DND-41 (cell line): ENCODE results near the gene SULF2.
A peak's percentile ranks its signal among the peaks of the same experiment; 100 is the strongest.

Experiments used
- ATAC-seq: fragments of 200-7000 bp; cut with Tn5 transposase; 3 replicates; pipeline ENCODE4 v1.9.1; 2021; ENCODE audit warnings: low read depth; ENCODE audit not compliant: insufficient read depth
- DNase-seq: peaks from one replicate; pipeline ENCODE4 v3.0.0-alpha.2; 2020
- H2AFZ ChIP-seq: 2 replicates; pipeline ENCODE4 v1.6.0; 2012; ENCODE audit warnings: low read depth, low read length
- H3K27ac ChIP-seq: 2 replicates; pipeline ENCODE4 v1.5.1; 2012; ENCODE audit warnings: low read length, inconsistent platforms
- H3K27me3 ChIP-seq: fragments of 200-600 bp; sonication (generic); 2 replicates; pipeline ENCODE4 v1.6.0; 2012; ENCODE audit warnings: low read length, mild to moderate bottlenecking, inconsistent platforms; ENCODE audit not compliant: insufficient read depth, poor library complexity
- H3K36me3 ChIP-seq: 2 replicates; pipeline ENCODE4 v1.5.1; 2012; ENCODE audit warnings: low read length, inconsistent platforms; ENCODE audit not compliant: insufficient read depth
- H3K4me1 ChIP-seq: 2 replicates; pipeline ENCODE4 v1.5.1; 2012; ENCODE audit warnings: mild to moderate bottlenecking, low read length; ENCODE audit not compliant: insufficient read depth
- H3K4me2 ChIP-seq: 2 replicates; pipeline ENCODE4 v1.6.0; 2012; ENCODE audit warnings: mild to moderate bottlenecking, moderate library complexity, low read length, inconsistent platforms; ENCODE audit not compliant: insufficient read depth
- H3K4me3 ChIP-seq, 2 experiments: fragments of 200-600 bp in 1 of 2; shearing (Covaris generic) in 1 of 2; 2 replicates each; pipeline ENCODE4 v1.5.1; 2012 to 2016; ENCODE audit warnings: inconsistent platforms in 2 of 2, low read length in 2 of 2, mild to moderate bottlenecking in 2 of 2, low read depth in 1 of 2, moderate library complexity in 1 of 2
- H3K79me2 ChIP-seq: 2 replicates; pipeline ENCODE4 v1.6.0; 2012; ENCODE audit warnings: low read length, inconsistent platforms; ENCODE audit not compliant: insufficient read depth
- H3K9ac ChIP-seq: 2 replicates; pipeline ENCODE4 v1.6.0; 2012; ENCODE audit warnings: low read depth, mild to moderate bottlenecking, inconsistent platforms, low read length, moderate library complexity
- H3K9me3 ChIP-seq: 2 replicates; pipeline ENCODE4 v1.5.1; 2012; ENCODE audit warnings: low read length, moderate library complexity, mild to moderate bottlenecking, inconsistent platforms; ENCODE audit not compliant: insufficient read depth, severe bottlenecking
- H4K20me1 ChIP-seq: 2 replicates; pipeline ENCODE4 v1.6.0; 2012; ENCODE audit warnings: low read length; ENCODE audit not compliant: insufficient read depth
- CTCF ChIP-seq: IDR thresholded peaks from 2 replicates; pipeline ENCODE4 v1.5.1; 2012; ENCODE audit warnings: borderline replicate concordance, low read length, moderate library complexity, mild to moderate bottlenecking; ENCODE audit not compliant: poor library complexity, severe bottlenecking; ENCODE audit errors: extremely low read depth
- EZH2 ChIP-seq: IDR thresholded peaks from 3 replicates; pipeline ENCODE4 v1.6.1; 2012; ENCODE audit warnings: borderline replicate concordance, low read depth, mild to moderate bottlenecking, moderate library complexity, low read length, inconsistent platforms; ENCODE audit not compliant: severe bottlenecking

The SULF2 gene

GRCh38 chr20:47786765-47787107 is 1.5 kb upstream of the SULF2 start:
- H4K20me1 ChIP-seq = no peaks in the 10 kb centered on the region
- H3K27me3 ChIP-seq = peaks cover 9% of the 10 kb centered on the region
- no peaks in the 10 kb centered on the region for H3K79me2 ChIP-seq
- H2AFZ ChIP-seq = no peak overlapping the region
- no peak overlapping the region for H3K27ac ChIP-seq
- no peak for DNase-seq
- H3K4me1 ChIP-seq = no peaks in the 10 kb centered on the region
- no peak overlapping the region for H3K9ac ChIP-seq
- no peak overlapping the region for H3K4me3 ChIP-seq
- no peak overlapping the region for H3K4me2 ChIP-seq
- H3K36me3 ChIP-seq = no peaks in the 10 kb centered on the region
- TF ChIP-seq CTCF (no peak), EZH2 (no peak)
- H3K9me3 ChIP-seq = no peaks in the 10 kb centered on the region
- no peak for ATAC-seq

GRCh38 chr20:47785854-47786764 is 828 bp upstream of the SULF2 start:
- no peak overlapping the region for H3K4me3 ChIP-seq
- H3K27ac ChIP-seq = no peak overlapping the region
- no peak overlapping the region for H3K9ac ChIP-seq
- H4K20me1 ChIP-seq = no peaks in the 10 kb centered on the region
- no peaks in the 10 kb centered on the region for H3K79me2 ChIP-seq
- no peaks in the 10 kb centered on the region for H3K9me3 ChIP-seq
- no peak for ATAC-seq
- no peaks in the 10 kb centered on the region for H3K36me3 ChIP-seq
- H2AFZ ChIP-seq = no peak overlapping the region
- TF ChIP-seq EZH2 = no peak
- TF ChIP-seq CTCF = peak; percentile 29
- H3K4me1 ChIP-seq = no peaks in the 10 kb centered on the region
- H3K27me3 ChIP-seq = peaks cover 9% of the 10 kb centered on the region
- DNase-seq = no peak
- no peak overlapping the region for H3K4me2 ChIP-seq

GRCh38 chr20:47784599-47785310 is 526 bp downstream of the SULF2 start:
- Histone ChIP-seq H3K79me2 (no peaks in the 10 kb centered on the region), H2AFZ (no peak overlapping the region), H3K4me2 (no peak overlapping the region), H3K27ac (no peak overlapping the region), H3K4me3 (no peak overlapping the region), H3K36me3 (no peaks in the 10 kb centered on the region), H3K4me1 (no peaks in the 10 kb centered on the region), H3K9ac (no peak overlapping the region), H3K9me3 (no peaks in the 10 kb centered on the region), H3K27me3 (peaks cover 9% of the 10 kb centered on the region), H4K20me1 (no peaks in the 10 kb centered on the region)
- ATAC-seq = no peak
- DNase-seq = no peak
- TF ChIP-seq EZH2 = no peak
- TF ChIP-seq CTCF = no peak
